HepG2 (cell line): Measurements from ENCODE around the gene CAMK2G.

Experiments used
- CTCF ChIP-seq: sonication (generic); formaldehyde crosslinking; IDR thresholded peaks from 2 replicates; pipeline ENCODE4 v1.5.0; 2020; ENCODE audit warnings: mild to moderate bottlenecking, missing genetic modification reagents, moderate library complexity
- FOSL1 ChIP-seq: sonication (generic); formaldehyde crosslinking; IDR thresholded peaks from 2 replicates; pipeline ENCODE4 v1.9.0; 2021; ENCODE audit warnings: missing genetic modification reagents, borderline replicate concordance
- FOXP1 ChIP-seq, 2 experiments: fragments of 450-650 bp in 1 of 2; IDR thresholded peaks; 2 replicates each; pipeline ENCODE4 v1.6.1; 2017 to 2018; ENCODE audit warnings: antibody characterized with exemption in 1 of 2
- SUZ12 ChIP-seq: fragments of 150-350 bp; IDR thresholded peaks from 2 replicates; pipeline ENCODE4 v1.6.1; 2014; ENCODE audit warnings: low read depth, low read length
- YY1 ChIP-seq: IDR thresholded peaks from 2 replicates; pipeline ENCODE4 v1.6.1; 2011; ENCODE audit warnings: low read length, low read depth, moderate library complexity, mild to moderate bottlenecking; ENCODE audit not compliant: insufficient read depth, insufficient replicate concordance

- TF ChIP-seq YY1, result no peak
- TF ChIP-seq CTCF (CRISPR knock-in tag), result no peak
- no peak for TF ChIP-seq FOXP1 (IDR thresholded peaks at IDR 0.05)
- no peak for TF ChIP-seq FOXP1 (CRISPR knock-in tag; IDR thresholded peaks at IDR 0.05)
- TF ChIP-seq SUZ12, result no peak
- no peak for TF ChIP-seq FOSL1
Observed at GRCh38 chr10:73886661-73887293, 12.4 kb upstream of the CAMK2G start.
